Measurements from ENCODE around the gene PYCR2.
"Not testable (repeated sequence)": the region's sequence is repeated elsewhere in the genome, so short reads cannot be mapped to it uniquely, and the experiment has no call there.

PYCR2 gene

DNA sequence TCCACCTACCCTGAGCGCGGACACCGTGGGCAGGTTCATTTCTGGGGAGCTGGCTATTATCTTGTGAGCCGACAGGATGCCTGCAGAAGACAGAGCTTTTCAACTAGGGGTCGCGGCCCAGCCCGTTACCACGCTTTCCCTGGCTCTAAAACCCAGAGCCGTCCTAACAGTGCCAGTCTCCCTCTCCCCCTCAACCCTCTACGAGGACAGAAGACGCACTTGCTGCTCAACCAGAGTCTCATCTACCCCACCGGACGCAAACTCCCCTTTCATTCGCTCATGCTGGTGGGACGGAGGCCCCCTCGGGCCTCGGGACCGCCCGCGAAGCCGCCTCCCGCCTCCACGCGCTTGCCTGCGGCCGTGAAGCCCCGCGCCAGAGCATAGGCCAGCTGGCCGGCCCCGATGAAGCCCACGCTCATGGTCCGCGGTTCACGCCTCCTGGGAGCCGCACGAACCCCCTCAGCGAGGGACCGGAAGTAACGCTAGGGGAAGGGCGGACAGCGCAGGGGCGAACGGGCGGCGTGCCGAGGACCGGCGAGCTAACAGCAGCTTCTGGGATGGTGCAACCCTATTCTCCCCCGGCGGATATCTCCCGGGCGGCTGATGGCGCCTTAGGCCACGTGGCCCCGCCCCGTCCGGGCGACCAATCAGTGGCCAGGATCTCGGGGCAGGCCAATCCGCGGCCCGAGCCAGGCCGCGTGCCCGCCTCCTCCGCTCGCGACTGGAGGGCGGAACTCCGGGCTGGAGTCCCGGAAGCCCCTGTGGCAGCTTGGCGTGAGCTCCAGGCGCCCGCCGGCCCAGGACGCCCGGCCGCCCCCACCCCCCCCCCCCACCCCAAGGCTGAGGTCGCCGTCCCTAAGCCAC is at the start of gene PYCR2:
TSS of gene PYCR2 (minus strand) at position 559 of the 864 bp plus-strand sequence. CDS start at position 419, 140 bp downstream.
- FAIRE-seq (no peak), DNase-seq (ENCODE audit: insufficient read length, low spot score) (peak; percentile 98)

DNA sequence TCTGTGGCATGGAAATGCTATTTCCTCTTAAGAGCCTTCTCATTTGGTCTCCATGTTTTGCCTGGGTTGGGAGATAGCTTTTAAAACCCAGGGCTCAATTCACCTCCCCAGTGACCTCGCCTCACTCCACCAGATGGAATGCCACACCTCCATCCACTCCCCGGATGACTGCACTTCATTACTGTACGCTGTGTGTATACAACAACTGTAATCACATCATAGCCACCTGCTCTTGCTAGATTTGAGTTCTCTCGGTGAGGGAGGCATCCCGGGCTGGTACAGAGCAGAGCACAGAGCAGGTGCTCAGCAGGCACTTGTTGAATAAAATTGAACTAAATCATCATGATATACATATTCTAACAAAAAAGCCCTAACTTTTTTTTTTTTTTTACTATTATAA is 49.1 kb upstream of the PYCR2 start:
- DNase-seq (ENCODE audit: insufficient read length, low spot score) (no peak), FAIRE-seq (no peak)
- no peak for TF ChIP-seq POLR2A (IDR thresholded peaks at IDR 0.05; ENCODE audit: low read depth, low read length)

More for the DNA sequence above, at the start of gene PYCR2:
- peak; percentile 97 for TF ChIP-seq POLR2A (IDR thresholded peaks at IDR 0.05; ENCODE audit: low read depth, low read length)

DNA sequence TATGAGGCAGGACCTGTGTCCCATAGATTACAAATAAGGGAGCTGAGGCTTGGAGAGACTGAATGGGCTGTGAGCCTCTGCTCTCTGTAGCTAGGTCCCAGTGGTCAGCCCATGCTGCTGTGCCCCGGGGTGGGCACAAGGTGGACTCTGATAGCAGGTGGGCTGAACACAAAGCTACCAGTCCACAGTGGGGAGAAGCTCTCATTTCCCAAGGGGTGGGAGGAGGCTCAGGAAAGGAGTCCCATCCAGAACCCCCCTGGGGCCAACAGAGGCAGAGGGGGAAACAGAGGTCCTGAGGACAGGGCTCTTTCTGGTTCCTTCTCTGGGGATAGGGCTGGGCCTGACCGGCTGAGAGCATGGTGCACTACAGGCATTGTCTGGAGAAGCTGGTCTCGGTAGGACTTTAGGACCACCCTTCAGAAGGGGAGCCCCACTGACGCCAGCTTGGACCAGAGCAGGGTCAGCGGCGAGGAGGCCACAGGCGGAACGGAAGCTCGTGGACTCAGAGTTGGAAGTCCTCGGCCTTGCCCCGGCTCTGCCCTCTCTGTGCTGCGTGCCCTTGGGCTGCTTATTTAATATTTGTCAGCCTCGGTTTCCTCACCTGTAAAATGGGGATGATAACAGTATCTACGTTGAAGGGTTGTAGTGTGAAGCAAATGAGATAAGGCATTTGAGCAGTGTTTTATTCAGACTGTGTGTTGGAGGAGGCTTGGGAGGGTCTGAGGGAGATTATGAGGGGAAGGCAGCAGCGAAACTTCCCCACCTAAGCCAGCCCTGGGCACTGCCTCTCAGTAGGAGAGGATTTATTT is 48.5 kb upstream of the PYCR2 start:
- FAIRE-seq = no peak
- DNase-seq (ENCODE audit: insufficient read length, low spot score) = no peak
- TF ChIP-seq POLR2A (IDR thresholded peaks at IDR 0.05; ENCODE audit: low read depth, low read length) = no peak

DNA sequence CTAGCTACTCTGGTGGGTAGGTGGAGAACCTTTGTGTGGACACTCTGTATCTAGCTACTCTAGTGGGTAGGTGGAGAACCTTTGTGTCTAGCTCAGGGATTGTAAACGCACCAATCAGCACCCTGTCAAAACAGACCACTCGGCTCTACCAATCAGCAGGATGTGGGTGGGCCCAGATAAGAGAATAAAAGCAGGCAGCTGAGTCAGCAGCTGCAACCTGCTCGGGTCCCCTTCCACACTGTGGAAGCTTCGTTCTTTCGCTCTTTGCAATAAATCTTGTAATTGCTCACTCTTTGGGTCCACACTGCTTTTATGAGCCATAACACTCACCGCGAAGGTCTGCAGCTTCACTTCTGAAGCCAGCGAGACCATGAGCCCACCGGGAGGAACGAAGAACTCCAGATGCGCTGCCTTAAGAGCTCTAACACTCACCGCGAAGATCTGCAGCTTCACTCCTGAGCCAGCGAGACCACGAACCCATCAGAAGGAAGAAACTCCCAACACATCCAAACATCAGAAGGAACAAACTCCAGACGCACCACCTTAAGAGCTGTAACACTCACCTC is 46.6 kb upstream of the PYCR2 start:
- FAIRE-seq; DNase-seq (ENCODE audit: insufficient read length, low spot score): not testable (repeated sequence)

DNA sequence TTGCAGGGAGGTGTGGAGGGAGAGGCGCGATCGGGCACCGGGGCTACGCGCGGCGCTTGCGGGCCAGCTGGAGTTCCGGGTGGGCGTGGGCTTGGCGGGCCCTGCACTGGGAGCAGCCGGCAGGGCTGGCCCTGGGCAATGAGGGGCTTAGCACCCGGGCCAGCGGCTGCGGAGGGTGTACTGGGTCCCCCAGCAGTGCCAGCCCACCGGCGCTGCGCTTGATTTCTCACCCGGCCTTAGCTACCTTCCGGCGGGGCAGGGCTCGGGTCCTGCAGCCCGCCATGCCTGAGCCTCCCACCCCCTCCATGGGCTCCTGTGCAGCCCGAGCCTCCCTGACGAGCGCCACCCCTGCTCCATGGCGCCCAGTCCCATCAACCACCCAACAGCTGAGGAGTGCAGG is 45.7 kb upstream of the PYCR2 start:
- DNase-seq (ENCODE audit: insufficient read length, low spot score); FAIRE-seq: not testable (repeated sequence)

DNA sequence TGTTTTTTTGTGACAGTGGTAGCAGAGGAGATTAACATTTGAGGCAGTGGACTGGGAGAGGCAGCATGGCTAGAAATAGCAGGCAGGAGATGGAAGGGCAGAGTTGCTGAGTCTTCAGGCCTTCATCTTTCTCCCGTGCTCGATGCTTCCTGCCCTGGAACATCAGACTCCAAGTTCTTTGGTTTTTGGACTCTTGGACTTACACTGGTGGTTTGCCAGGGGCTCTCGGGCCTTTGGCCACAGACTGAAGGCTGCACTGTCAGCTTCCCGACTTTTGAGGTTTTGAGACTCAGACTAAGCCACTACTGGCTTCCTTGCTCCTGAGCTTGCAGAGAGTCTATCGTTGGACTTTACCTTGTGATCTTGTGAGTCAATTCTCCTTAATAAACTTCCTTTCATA is 41.2 kb upstream of the PYCR2 start:
- FAIRE-seq = no peak
- TF ChIP-seq POLR2A (IDR thresholded peaks at IDR 0.05; ENCODE audit: low read depth, low read length) = no peak
- DNase-seq (ENCODE audit: insufficient read length, low spot score) = no peak

DNA sequence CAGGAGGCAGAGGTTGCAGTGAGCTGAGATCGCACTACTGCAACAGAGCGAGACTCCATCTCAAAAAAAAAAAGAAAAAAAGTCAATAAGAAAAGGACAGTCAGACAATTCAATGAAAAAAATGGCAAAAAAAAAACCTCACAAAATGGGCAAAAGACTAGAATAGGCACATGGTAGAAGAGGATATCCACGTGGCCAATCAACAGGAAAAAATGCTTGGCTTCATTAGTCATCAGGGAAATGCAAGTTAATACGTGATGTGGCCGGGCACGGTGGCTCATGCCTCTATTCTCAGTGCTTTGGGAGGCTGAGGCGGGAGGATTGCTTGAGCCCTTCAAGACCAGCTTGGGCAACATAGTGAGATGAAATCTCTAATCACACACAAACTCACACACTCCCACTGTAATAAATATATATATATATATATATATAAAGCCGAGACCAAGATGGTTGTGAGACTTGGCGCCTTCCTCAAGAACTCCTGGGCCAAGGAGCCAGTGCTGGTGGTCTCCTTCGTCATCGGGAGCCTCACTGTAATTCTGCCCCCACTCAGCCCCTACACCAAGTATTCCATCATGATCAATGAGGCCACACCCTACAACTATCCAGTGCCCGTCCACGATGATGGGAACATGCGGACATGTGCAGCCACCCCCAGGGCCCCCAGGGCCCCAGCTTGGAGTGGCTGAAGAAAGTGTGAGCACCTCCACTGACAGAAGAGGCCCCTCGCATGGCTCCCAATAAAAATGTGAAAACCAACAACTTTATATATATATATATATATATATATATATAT is 39.9 kb upstream of the PYCR2 start:
- no peak for TF ChIP-seq POLR2A (IDR thresholded peaks at IDR 0.05; ENCODE audit: low read depth, low read length)

DNA sequence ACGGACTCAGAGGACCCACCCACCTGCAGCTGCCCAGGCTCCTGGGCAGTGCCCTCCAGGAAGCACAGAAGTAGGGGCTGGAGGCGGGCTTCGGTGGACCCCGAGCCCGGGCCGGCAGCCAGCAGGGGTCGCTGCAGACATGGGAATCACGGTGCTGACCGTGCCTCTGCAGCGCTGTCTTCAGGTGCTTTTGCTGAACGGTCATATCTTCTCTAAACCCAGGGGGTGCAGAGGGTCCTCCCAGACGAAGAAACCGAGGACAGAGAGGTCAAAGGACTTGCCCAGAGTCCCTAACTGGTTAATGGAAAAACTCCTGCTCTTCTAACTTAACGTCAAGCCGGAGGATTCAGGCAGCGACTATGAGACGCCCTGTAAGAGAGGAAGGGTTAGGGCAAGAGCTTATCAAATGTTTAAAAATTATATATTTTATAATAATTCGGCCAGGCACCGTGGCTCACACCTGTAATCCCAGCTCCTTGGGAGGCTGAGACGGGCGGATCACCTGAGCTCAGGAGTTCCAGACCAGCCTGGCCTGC is 38.5 kb upstream of the PYCR2 start:
- no peak for FAIRE-seq
- no peak for TF ChIP-seq POLR2A (IDR thresholded peaks at IDR 0.05; ENCODE audit: low read depth, low read length)
- no peak for DNase-seq (ENCODE audit: insufficient read length, low spot score)

More for the DNA sequence above, 39.9 kb upstream of the PYCR2 start:
- no peak for DNase-seq (ENCODE audit: insufficient read length, low spot score)
- FAIRE-seq = no peak

DNA sequence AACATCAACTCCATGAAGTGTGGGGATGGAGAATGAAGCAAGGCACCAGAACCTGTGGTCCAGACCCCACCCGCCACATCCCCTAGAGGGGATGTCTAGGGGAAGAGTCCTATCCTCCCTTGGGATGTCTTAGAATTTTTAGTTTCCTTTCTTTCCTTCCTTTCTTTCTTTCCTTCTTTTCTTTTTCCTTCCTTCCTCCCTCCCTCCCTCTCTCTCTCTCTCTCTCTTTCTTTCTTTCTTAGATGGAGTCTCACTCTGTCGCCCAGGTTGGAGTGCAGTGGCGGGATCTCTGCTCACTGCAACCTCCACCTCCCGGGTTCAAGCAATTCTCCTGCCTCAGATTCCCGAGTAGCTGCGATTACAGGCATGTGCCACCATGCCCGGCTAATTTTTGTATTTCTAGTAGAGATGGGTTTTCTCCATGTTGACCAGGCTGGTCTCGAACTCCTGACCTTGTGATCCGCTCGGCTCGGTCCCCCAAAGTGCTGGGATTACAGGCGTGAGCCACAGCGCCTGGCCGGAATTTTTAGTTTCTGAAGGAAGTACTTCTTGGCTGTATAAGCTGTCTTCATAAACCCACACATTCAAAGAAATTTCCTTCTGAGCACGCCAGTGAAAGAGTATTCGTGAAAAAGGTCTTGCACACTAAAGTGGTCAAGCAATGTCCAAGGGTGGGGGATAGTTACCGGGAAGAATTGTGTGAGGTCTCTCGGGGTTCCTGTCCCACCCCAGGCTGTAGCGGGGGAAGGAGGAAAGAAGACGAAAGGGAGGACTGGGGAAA is 37.8 kb upstream of the PYCR2 start:
- DNase-seq (ENCODE audit: insufficient read length, low spot score) (no peak), FAIRE-seq (no peak)
- no peak for TF ChIP-seq POLR2A (IDR thresholded peaks at IDR 0.05; ENCODE audit: low read depth, low read length)

DNA sequence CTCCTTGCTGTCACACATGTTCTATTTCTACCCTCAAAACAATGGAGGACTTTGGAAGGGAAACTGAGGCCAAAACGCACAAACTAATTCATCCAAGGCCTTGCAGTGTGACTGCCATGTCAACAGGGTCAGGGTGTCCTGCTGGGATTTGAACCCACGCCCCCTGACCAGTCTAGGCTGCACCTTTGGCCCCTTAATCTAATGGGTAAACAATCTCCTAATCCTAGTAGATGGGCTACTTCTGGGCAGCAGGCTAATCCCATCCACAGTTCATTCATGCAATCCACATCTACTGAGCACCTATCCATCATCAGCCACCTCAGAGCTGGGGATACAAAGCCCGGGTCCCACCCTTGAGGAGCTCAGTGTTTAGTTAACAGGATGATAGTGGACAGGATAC is 34.0 kb upstream of the PYCR2 start:
- no peak for TF ChIP-seq POLR2A (IDR thresholded peaks at IDR 0.05; ENCODE audit: low read depth, low read length)
- DNase-seq (ENCODE audit: insufficient read length, low spot score) = no peak
- no peak for FAIRE-seq

DNA sequence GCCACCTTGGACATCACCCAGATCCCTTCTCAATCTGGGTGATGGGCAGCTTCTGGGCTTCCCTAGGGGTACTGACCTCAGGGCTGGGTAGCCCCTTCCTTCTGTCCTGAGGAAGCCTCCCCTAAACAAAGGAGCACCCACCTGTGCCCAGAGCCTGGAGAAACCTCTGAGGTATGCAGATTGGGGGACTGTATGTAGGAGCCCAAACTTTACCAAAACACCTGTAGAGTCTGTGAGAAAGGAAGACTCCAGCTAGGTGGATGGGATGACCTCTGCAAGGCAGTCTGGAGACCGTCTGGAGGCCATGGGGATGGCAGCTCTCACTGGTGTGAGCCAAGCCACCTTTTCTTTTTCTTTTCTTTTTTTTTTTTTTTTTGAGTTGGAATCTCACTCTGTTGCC is 30.7 kb upstream of the PYCR2 start:
- FAIRE-seq (no peak), DNase-seq (ENCODE audit: insufficient read length, low spot score) (no peak)
- no peak for TF ChIP-seq POLR2A (IDR thresholded peaks at IDR 0.05; ENCODE audit: low read depth, low read length)

DNA sequence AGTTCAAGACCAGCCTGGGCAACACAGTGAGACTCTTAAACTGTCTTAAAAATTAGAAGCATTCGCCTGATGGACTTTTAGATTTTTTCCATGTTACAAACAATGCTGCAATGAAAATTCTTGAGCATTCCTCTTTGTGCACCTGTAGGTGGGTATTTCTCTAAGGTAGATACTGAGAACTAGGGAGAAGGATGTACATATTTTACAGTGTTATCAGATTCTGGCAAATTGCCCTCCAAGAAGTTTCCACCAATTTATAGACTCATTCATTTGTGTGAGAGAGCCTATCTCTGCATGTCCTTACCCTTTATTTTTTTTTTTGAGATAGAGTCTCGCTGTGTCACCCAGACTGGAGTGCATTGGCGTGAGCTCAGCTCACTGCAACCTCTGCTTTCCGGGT is 29.3 kb upstream of the PYCR2 start:
- FAIRE-seq (no peak), DNase-seq (ENCODE audit: insufficient read length, low spot score) (no peak)
- TF ChIP-seq POLR2A (IDR thresholded peaks at IDR 0.05; ENCODE audit: low read depth, low read length) = no peak

Measured in H54 (cell line).